Measurements from ENCODE around the gene LSAMP. TPM values are rescaled to one million over a fixed set of nuclear protein-coding genes. Genes with fewer than 3 reads are reported as not detected.

LSAMP gene
- total RNA-seq, 1 experiment from 2014 or later = 0.15 TPM

DNA sequence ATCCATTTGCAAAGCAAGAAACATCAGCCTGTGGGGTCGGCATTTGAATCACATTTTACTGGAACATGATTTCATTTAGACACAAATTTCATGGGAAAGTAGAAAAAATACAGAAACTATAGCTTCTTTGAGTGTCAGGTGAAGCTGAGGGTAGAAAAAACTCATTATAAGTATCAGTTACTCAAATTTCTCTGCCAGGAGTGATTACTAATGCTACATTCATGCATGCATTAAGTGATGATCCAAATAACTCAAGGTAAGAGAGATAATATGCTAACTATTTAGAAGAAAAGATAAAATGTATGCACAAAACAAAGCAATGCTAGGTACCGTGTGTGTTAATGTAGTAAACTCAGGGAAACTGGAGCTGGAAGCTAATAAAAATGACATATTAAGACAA lies 416.0 kb downstream of the LSAMP start:
- Histone ChIP-seq H3K36me3 (ENCODE audit: low read depth, low read length) (no peaks in the 10 kb centered on the region), H3K4me3 (ENCODE audit: low read length) (no peak overlapping the region), H3K9ac (ENCODE audit: low read length) (no peak overlapping the region), H3K9me2 (replicated peaks; ENCODE audit: low read length) (no peaks in the 10 kb centered on the region), H4K20me1 (ENCODE audit: low read length) (no peaks in the 10 kb centered on the region), H3K9me3 (ENCODE audit: low read length) (no peaks in the 10 kb centered on the region), H2AFZ (ENCODE audit: low read length) (no peak overlapping the region), H3K4me1 (ENCODE audit: insufficient read depth, low read length) (no peaks in the 10 kb centered on the region), H3K4me2 (ENCODE audit: low read length) (no peak overlapping the region), H3K27me3 (ENCODE audit: low read length) (no peaks in the 10 kb centered on the region), H3K79me2 (ENCODE audit: low read length) (no peaks in the 10 kb centered on the region), H3K27ac (ENCODE audit: low read length) (no peak overlapping the region), H3F3A (ENCODE audit: low read length, unreplicated experiment) (no peaks in the 10 kb centered on the region)
- DNase-seq = no peak
- ChIA-PET POLR2A (ENCODE audit: unreplicated experiment) (no interaction called here), CTCF (interaction anchor here (0.7 kb wide), 1 partner anchor 1874 kb away, joined by 3 read pairs; no protein-coding TSS in a partner anchor)
- TF ChIP-seq CTCF (conservative IDR thresholded peaks at IDR 0.05; ENCODE audit: low read depth, low read length) = no peak
- no peak for TF ChIP-seq EZH2phosphoT487 (IDR thresholded peaks at IDR 0.05; ENCODE audit: borderline replicate concordance, low read length)
- no peak for TF ChIP-seq EZH2 (IDR thresholded peaks at IDR 0.05; ENCODE audit: low read length, unreplicated experiment)
- intact Hi-C loops (cut with micrococcal nuclease) = no loop called here
- no TSS peak for BruUV-seq (replicated peaks)
- no peak; the same call in 1 of the 2 replicates for ATAC-seq

DNA sequence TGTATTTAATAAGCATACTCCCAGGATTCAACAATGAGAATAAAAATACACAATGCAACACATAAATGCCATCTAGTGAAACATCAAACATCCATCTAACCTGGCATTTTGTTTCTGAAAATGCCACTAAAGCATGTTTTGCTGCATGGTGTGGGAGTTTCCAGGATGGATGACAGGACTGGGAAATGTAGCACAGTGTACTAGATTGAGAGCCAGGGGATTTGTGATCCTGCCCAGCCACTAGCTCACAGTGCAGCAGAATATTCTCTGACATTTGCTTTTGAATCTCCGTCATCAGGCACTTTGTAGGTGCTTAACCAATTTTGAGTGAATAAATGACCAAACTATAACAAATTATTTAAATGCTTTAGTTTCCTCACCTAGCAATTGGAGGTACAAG lies 417.1 kb downstream of the LSAMP start:
- H3K4me3 ChIP-seq (ENCODE audit: low read length) = no peak overlapping the region
- no peak overlapping the region for H2AFZ ChIP-seq (ENCODE audit: low read length)
- DNase-seq = no peak
- ATAC-seq = no peak
- H3K36me3 ChIP-seq (ENCODE audit: low read depth, low read length) = no peaks in the 10 kb centered on the region
- POLR2A ChIA-PET (ENCODE audit: unreplicated experiment) = no interaction called here
- H3K9ac ChIP-seq (ENCODE audit: low read length) = no peak overlapping the region
- intact Hi-C loops (cut with micrococcal nuclease) = no loop called here
- no peak for TF ChIP-seq EZH2phosphoT487 (IDR thresholded peaks at IDR 0.05; ENCODE audit: borderline replicate concordance, low read length)
- TF ChIP-seq EZH2 (IDR thresholded peaks at IDR 0.05; ENCODE audit: low read length, unreplicated experiment) = no peak
- no peak for TF ChIP-seq CTCF (conservative IDR thresholded peaks at IDR 0.05; ENCODE audit: low read depth, low read length)
- CTCF ChIA-PET = no interaction called here
- H3K79me2 ChIP-seq (ENCODE audit: low read length) = no peaks in the 10 kb centered on the region
- no peak overlapping the region for H3K4me2 ChIP-seq (ENCODE audit: low read length)
- H3K4me1 ChIP-seq (ENCODE audit: insufficient read depth, low read length) = no peaks in the 10 kb centered on the region
- no TSS peak for BruUV-seq (replicated peaks)
- H4K20me1 ChIP-seq (ENCODE audit: low read length) = no peaks in the 10 kb centered on the region
- H3K9me2 ChIP-seq (replicated peaks; ENCODE audit: low read length) = no peaks in the 10 kb centered on the region
- no peaks in the 10 kb centered on the region for H3K9me3 ChIP-seq (ENCODE audit: low read length)
- H3K27me3 ChIP-seq (ENCODE audit: low read length) = no peaks in the 10 kb centered on the region
- no peak overlapping the region for H3K27ac ChIP-seq (ENCODE audit: low read length)
- no peaks in the 10 kb centered on the region for H3F3A ChIP-seq (ENCODE audit: low read length, unreplicated experiment)

GRCh38 chr3:116020989-116021388 lies 424.3 kb downstream of the LSAMP start:
- no peak for ATAC-seq
- Histone ChIP-seq H3K27ac (ENCODE audit: low read length) (no peak overlapping the region), H3F3A (ENCODE audit: low read length, unreplicated experiment) (no peaks in the 10 kb centered on the region), H3K27me3 (ENCODE audit: low read length) (no peaks in the 10 kb centered on the region), H3K79me2 (ENCODE audit: low read length) (no peaks in the 10 kb centered on the region), H4K20me1 (ENCODE audit: low read length) (no peaks in the 10 kb centered on the region), H3K36me3 (ENCODE audit: low read depth, low read length) (no peaks in the 10 kb centered on the region), H3K9ac (ENCODE audit: low read length) (no peak overlapping the region), H3K9me3 (ENCODE audit: low read length) (no peaks in the 10 kb centered on the region), H3K4me1 (ENCODE audit: insufficient read depth, low read length) (no peaks in the 10 kb centered on the region), H3K4me2 (ENCODE audit: low read length) (no peak overlapping the region), H3K9me2 (replicated peaks; ENCODE audit: low read length) (no peaks in the 10 kb centered on the region), H3K4me3 (ENCODE audit: low read length) (no peak overlapping the region), H2AFZ (ENCODE audit: low read length) (no peak overlapping the region)
- ChIA-PET CTCF (no interaction called here), POLR2A (ENCODE audit: unreplicated experiment) (no interaction called here)
- no TSS peak for BruUV-seq (replicated peaks)
- intact Hi-C loops (cut with micrococcal nuclease) = no loop called here
- no peak for TF ChIP-seq EZH2phosphoT487 (IDR thresholded peaks at IDR 0.05; ENCODE audit: borderline replicate concordance, low read length)
- TF ChIP-seq EZH2 (IDR thresholded peaks at IDR 0.05; ENCODE audit: low read length, unreplicated experiment) = no peak
- TF ChIP-seq CTCF (conservative IDR thresholded peaks at IDR 0.05; ENCODE audit: low read depth, low read length) = no peak
- no peak for DNase-seq

Data from PC-3 (cell line).